K562 (cell line): Measurements from ENCODE around the gene SPRTN. TPM values are rescaled to one million over a fixed set of nuclear protein-coding genes. Genes with fewer than 3 reads are reported as not detected.
A peak's percentile ranks its signal among the peaks of the same experiment; 100 is the strongest.

Experiments
- ASH1L ChIP-seq: fragments of 450-650 bp; IDR thresholded peaks from 2 replicates; pipeline ENCODE4 v1.6.1; 2018; ENCODE audit warnings: borderline replicate concordance, mild to moderate bottlenecking, low read depth; ENCODE audit not compliant: partially characterized antibody
- ATF3 ChIP-seq, 2 experiments: fragments of 450-650 bp in 1 of 2; sonication (generic) in 1 of 2; formaldehyde crosslinking in 1 of 2; IDR thresholded peaks in 1 of 2; conservative IDR thresholded peaks in 1 of 2; 2 replicates each; pipeline versions ENCODE4 v1.6.1 to v1.8.1; 2016 to 2023; ENCODE audit warnings: mild to moderate bottlenecking in 2 of 2, moderate library complexity in 2 of 2, inconsistent platforms in 1 of 2, missing genetic modification reagents in 1 of 2
- CC2D1A ChIP-seq: fragments of 450-650 bp; IDR thresholded peaks from 2 replicates; pipeline ENCODE4 v1.6.1; 2017; ENCODE audit warnings: mild to moderate bottlenecking
- ELF1 ChIP-seq: fragments of 200-800 bp; sonication (Bioruptor generic); IDR thresholded peaks from 2 replicates; pipeline ENCODE4 v1.6.1; 2016; ENCODE audit warnings: missing genetic modification characterization, missing compliant biosample characterization
- HDAC1 ChIP-seq, 2 experiments: fragments of 450-650 bp; IDR thresholded peaks; 2 replicates each; pipeline ENCODE4 v1.6.1; 2016 to 2017; ENCODE audit warnings: inconsistent platforms in 1 of 2, mild to moderate bottlenecking in 1 of 2, moderate library complexity in 1 of 2
- ILK ChIP-seq: fragments of 450-650 bp; IDR thresholded peaks from 2 replicates; pipeline ENCODE4 v1.6.1; 2016; ENCODE audit warnings: missing genetic modification characterization, low read depth, mild to moderate bottlenecking, missing compliant biosample characterization, moderate library complexity, borderline replicate concordance
- MLX ChIP-seq, 2 experiments: fragments of 450-650 bp in 1 of 2; sonication (generic) in 1 of 2; formaldehyde crosslinking; conservative IDR thresholded peaks; 2 replicates each; pipeline versions ENCODE4 v1.4.0 to v1.8.1; 2020 to 2022; ENCODE audit warnings: mild to moderate bottlenecking in 1 of 2, missing genetic modification reagents in 1 of 2
- SOX6 ChIP-seq: fragments of 450-650 bp; IDR thresholded peaks from 2 replicates; pipeline ENCODE4 v1.6.1; 2014; ENCODE audit warnings: mild to moderate bottlenecking
- SRSF1 ChIP-seq: fragments of 200-400 bp; formaldehyde crosslinking; IDR thresholded peaks from 2 replicates; pipeline ENCODE4 v1.6.1; 2017; ENCODE audit warnings: mild to moderate bottlenecking, low read depth, low read length, moderate library complexity
- TCF7 ChIP-seq: sonication (generic); IDR thresholded peaks from 2 replicates; pipeline ENCODE4 v1.6.1; 2016; ENCODE audit warnings: antibody characterized with exemption, borderline replicate concordance
- TOE1 ChIP-seq, 2 experiments: fragments of 450-650 bp in 1 of 2; sonication (generic) in 1 of 2; formaldehyde crosslinking in 1 of 2; IDR thresholded peaks; 2 replicates each; pipeline versions ENCODE4 v1.7.1 to v1.8.0; 2016 to 2022; ENCODE audit warnings: borderline replicate concordance in 2 of 2, mild to moderate bottlenecking in 2 of 2, antibody characterized with exemption in 1 of 2, inconsistent platforms in 1 of 2, low read depth in 1 of 2, missing genetic modification reagents in 1 of 2, moderate library complexity in 1 of 2
- USF1 ChIP-seq: sonication (generic); formaldehyde crosslinking; IDR thresholded peaks from 2 replicates; pipeline ENCODE4 v1.9.0; 2022; ENCODE audit warnings: mild to moderate bottlenecking, missing genetic modification reagents
- ZMIZ1 ChIP-seq, 2 experiments: fragments of 150-350 bp in 1 of 2; IDR thresholded peaks; 2 replicates each; pipeline ENCODE4 v1.6.1; 2012 to 2016; ENCODE audit warnings: low read depth in 2 of 2, low read length in 2 of 2, mild to moderate bottlenecking in 1 of 2, moderate library complexity in 1 of 2
- ZNF384 ChIP-seq: IDR thresholded peaks from 2 replicates; pipeline ENCODE4 v1.6.1; 2012; ENCODE audit warnings: low read depth, low read length, improper control_type of control experiment
- ZNF395 ChIP-seq: fragments of 200-800 bp; sonication (Bioruptor generic); IDR thresholded peaks from 2 replicates; pipeline ENCODE4 v1.6.1; 2017; ENCODE audit warnings: missing genetic modification characterization, missing compliant biosample characterization
- ZNF41 ChIP-seq: fragments of 250-450 bp; sonication (Bioruptor Pico); conservative IDR thresholded peaks from 2 replicates; pipeline ENCODE4 v1.4.0; 2020; ENCODE audit warnings: mild to moderate bottlenecking
- ZNF561 ChIP-seq: fragments of 450-650 bp; formaldehyde crosslinking; conservative IDR thresholded peaks from 2 replicates; pipeline ENCODE4 v1.4.0; 2020; ENCODE audit warnings: mild to moderate bottlenecking, moderate library complexity
- ZNF79 ChIP-seq: fragments of 250-450 bp; sonication (Bioruptor Pico); IDR thresholded peaks from 2 replicates; pipeline ENCODE4 v1.4.0; 2020; ENCODE audit warnings: low read depth, mild to moderate bottlenecking, moderate library complexity
- polyA plus RNA-seq, 8 experiments: library from polyadenylated mRNA; depleted of rRNA in 4 of 8; stranded (reverse) in 5 of 8; unstranded in 3 of 8; fragments of >200 nt; fragmentation: Nextera tagmentation in 2 of 8; fragmentation: Illumina TruSeq in 1 of 8; extraction: Ambion mirVana in 2 of 8; extraction: Trizol in 1 of 8; gene quantifications; 2 replicates each; pipeline versions ENCODE4 v1.2.1 to v1.2.3, GENCODE V29; 2011 to 2014; ENCODE audit warnings: inconsistent platforms in 1 of 8, missing spikeins in 1 of 8
- total RNA-seq, 7 experiments: library from RNA; depleted of rRNA in 6 of 7; stranded (reverse); fragments of >200 nt in 6 of 7; fragmentation: Illumina TruSeq in 2 of 7; extraction: Trizol in 2 of 7; gene quantifications; 2 replicates each; pipeline versions ENCODE4 v1.2.1 to v1.2.3, GENCODE V29; 2011 to 2021; ENCODE audit warnings: low replicate concordance in 1 of 7

Gene SPRTN
- total and polyA plus RNA-seq, 9 of the 15 experiments (the other 6 are each of a cell fraction or from before 2014, with no cell fraction given) = 8.1 to 32.5 (median 21.2) TPM

- no peak for TF ChIP-seq ZMIZ1 (IDR thresholded peaks at IDR 0.05; ENCODE audit: low read depth in 2 of 2, low read length in 2 of 2)
- TF ChIP-seq TCF7 = 0 out of 2 replicates have a peak, but pooled peaks have one; percentile 10
- no peak for TF ChIP-seq ZNF561 (CRISPR knock-in tag)
- TF ChIP-seq TOE1 (IDR thresholded peaks at IDR 0.05; ENCODE audit: borderline replicate concordance) = no peak; the same call in 1 of the 2 replicates
- TF ChIP-seq TOE1 (CRISPR knock-in tag; IDR thresholded peaks at IDR 0.05; ENCODE audit: borderline replicate concordance, low read depth) = no peak
- no peak; the same call in 1 of the 2 replicates for TF ChIP-seq ATF3 (IDR thresholded peaks at IDR 0.05)
- no peak for TF ChIP-seq ATF3 (CRISPR knock-in tag; conservative IDR thresholded peaks at IDR 0.05)
- TF ChIP-seq ASH1L = peak; percentile 67
- no peak for TF ChIP-seq ZNF384
- 0 out of 2 replicates have a peak, but pooled peaks have one; percentile 52 for TF ChIP-seq ZNF79 (CRISPR knock-in tag)
- TF ChIP-seq SRSF1 = no peak
- TF ChIP-seq ZNF41 (CRISPR knock-in tag) = no peak
- TF ChIP-seq SOX6 = no peak; the same call in 1 of the 2 replicates
- TF ChIP-seq ELF1 (tag) = peak; percentile 99
- peak in 1 of 2 experiments; percentile 96; a peak in 2 of 4 replicates for TF ChIP-seq HDAC1 (IDR thresholded peaks at IDR 0.05)
- TF ChIP-seq USF1 = no peak
- TF ChIP-seq ILK (tag) = no peak
- TF ChIP-seq MLX (CRISPR knock-in tag; conservative IDR thresholded peaks at IDR 0.05) = no peak
- peak; percentile 73; the same call in 1 of the 2 replicates for TF ChIP-seq ZNF395 (CRISPR knock-in tag)
- TF ChIP-seq CC2D1A = no peak
Observed at GRCh38 chr1:231337472-231338269, 422 bp upstream of the SPRTN start, which contains the start of gene EXOC8 (continued).
